HG03159 (cell line): Measurements from ENCODE around the gene THAP3.
"Not testable (repeated sequence)": the region's sequence is repeated elsewhere in the genome, so short reads cannot be mapped to it uniquely, and the experiment has no call there.

Experiments
- ATAC-seq: cut with Tn5 transposase; IDR thresholded peaks from one replicate; pipeline ENCODE4 v1.9.1; 2021; ENCODE audit warnings: mild to moderate bottlenecking, moderate library complexity; ENCODE audit not compliant: unreplicated experiment

Gene THAP3

GRCh38 chr1:6632588-6633514 lies 8.2 kb downstream of the THAP3 start:
- ATAC-seq: no peak

GRCh38 chr1:6634371-6635052 lies 9.8 kb downstream of the THAP3 start:
- ATAC-seq: no peak

GRCh38 chr1:6635161-6635909 lies 10.7 kb downstream of the THAP3 start:
- no peak for ATAC-seq

GRCh38 chr1:6635910-6636760 lies 11.5 kb downstream of the THAP3 start:
- no peak for ATAC-seq

- not testable (repeated sequence) for ATAC-seq
Observed at GRCh38 chr1:6636778-6637177, 12.1 kb downstream of the THAP3 start.

GRCh38 chr1:6637770-6638169 lies 13.1 kb downstream of the THAP3 start:
- ATAC-seq: no peak

- ATAC-seq: no peak
Observed at GRCh38 chr1:6638226-6638625, 13.6 kb downstream of the THAP3 start.

GRCh38 chr1:6640867-6641266 lies 16.2 kb downstream of the THAP3 start:
- not testable (repeated sequence) for ATAC-seq

- ATAC-seq: no peak
Observed at GRCh38 chr1:6645018-6645417, 20.4 kb downstream of the THAP3 start.

GRCh38 chr1:6646499-6647148 lies 22.0 kb downstream of the THAP3 start:
- no peak for ATAC-seq

- no peak for ATAC-seq
Observed at GRCh38 chr1:6648556-6648955, 23.9 kb downstream of the THAP3 start.

- no peak for ATAC-seq
Observed at GRCh38 chr1:6651909-6652308, 27.2 kb downstream of the THAP3 start.

GRCh38 chr1:6652986-6653385 lies 28.3 kb downstream of the THAP3 start:
- no peak for ATAC-seq

GRCh38 chr1:6653436-6654290 lies 29.0 kb downstream of the THAP3 start:
- ATAC-seq: no peak

GRCh38 chr1:6657138-6657537 lies 32.5 kb downstream of the THAP3 start:
- no peak for ATAC-seq

- ATAC-seq: no peak
Observed at GRCh38 chr1:6658359-6659060, 33.8 kb downstream of the THAP3 start.

GRCh38 chr1:6660415-6661049 lies 35.9 kb downstream of the THAP3 start:
- no peak for ATAC-seq

GRCh38 chr1:6662468-6662867 lies 37.8 kb downstream of the THAP3 start:
- not testable (repeated sequence) for ATAC-seq
